Stimulated activated CD4-positive, alpha-beta T cell treated with anti-CD3 and anti-CD28 coated beads, Interleukin-12 subunit alpha, Interleukin-12 subunit beta, amount 100 ng/mL, for 48 hours (primary cell): ENCODE data around the gene CLBA1.
"Not testable (repeated sequence)": the region's sequence is repeated elsewhere in the genome, so short reads cannot be mapped to it uniquely, and the experiment has no call there.

Source experiments
- DNase-seq, 3 donors: peaks; one replicate each; pipeline ENCODE4 v3.0.0-alpha.2; 2020; ENCODE audit warnings: low read depth in 2 of 3, low spot score in 1 of 3

The CLBA1 gene

GRCh38 chr14:105022276-105022670 is 36.7 kb downstream of the CLBA1 start:
- no peak for DNase-seq

DNA sequence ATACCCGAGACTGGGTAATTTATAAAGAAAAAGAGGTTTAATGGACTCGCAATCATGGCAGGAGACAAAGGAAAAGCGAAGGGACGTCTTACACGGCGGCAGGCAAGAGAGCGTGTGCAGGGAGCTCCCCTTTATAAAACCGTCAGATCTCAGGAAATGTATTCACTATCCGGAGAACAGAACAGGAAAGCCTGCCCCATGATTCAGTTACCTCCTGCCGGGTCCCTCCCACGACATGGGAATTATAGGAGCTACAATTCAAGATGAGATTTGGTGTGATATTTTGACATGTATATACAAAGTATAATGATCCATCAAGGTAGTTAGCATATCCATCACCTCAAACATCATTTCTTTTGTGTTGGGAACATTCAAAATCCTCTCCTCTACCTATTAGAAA is 37.6 kb downstream of the CLBA1 start:
- DNase-seq, result no peak

DNA sequence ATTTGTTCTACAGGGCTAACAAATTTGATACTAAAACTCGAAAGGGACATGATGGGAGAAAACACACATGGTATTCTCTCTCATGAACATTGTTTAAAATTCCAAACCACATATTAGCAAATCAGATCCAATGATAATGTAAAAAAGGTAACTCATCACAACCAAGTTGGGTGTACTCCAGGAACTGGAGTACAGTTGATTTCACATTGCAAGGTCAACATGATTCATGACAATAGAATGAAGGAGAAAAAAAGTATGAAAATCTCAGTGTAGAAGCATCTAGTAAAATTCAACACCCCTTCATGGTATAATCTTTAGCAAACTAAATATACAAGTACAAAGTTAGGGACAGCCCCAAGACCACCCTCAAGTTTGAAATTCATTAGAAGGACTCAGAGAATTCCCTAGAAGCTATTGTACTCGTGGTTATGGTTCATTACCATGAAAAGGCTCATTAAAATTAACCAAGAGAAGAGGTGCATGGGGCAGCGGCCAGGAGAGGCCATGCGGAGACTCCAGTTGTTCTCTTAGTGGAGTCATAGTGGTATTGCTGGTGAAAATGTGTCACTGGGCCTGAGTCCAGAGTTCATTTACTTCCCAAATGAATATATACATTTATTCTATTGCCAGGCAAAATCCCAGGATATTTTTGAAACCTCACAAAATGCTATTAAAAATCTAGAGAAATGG is 38.3 kb downstream of the CLBA1 start:
- no peak for DNase-seq

DNA sequence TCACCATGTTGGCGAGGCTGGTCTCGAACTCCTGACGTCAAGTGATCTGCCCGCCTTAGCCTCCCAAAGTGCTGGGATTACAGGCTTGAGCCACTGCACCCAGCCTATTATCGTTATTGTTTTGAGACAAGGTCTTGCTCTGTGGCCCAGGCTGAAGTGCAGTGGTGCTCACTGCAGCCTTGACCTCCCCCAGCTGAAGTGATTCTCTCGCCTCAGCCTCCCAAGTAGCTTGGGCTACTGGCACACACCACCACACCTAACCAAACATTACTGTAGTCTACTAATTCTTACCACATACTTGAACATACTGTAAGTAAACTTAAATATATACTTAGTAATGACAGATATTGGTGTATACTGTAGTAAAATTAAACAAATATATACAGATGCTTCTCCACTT is 39.8 kb downstream of the CLBA1 start:
- DNase-seq, result no peak

DNA sequence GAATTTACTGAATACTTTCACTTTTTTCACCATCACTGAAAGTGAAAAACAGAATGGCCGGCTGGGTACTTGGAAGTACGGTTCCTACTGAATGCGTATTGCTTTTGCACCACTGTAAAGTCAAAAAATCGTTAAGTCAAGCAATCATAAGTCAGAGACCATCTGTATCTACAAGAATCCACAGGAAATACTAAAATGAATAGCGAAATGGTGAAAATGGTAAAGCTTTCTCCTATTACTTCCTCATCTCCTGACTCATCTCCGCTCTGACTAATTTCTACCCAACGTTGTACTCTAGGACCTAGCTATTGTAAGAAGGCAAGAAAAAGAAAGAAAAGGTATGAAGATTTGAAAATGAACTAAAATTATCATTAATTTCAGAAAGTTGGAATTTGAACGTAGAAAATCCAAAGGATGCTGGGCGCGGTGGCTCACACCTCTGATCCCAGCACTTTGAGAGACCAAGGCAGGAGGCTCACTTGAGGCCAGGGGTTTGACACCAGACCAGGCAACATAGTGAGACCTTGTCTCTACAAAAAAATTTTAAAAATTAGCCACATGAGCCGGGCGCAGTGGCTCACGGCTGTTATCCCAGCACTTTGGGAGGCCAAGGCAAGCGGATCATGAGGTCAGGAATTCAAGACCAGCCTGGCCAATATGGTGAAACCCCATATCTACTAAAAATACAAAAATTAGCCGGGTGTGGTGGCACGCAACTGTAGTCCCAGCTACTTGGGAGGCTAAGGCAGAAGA is 40.6 kb downstream of the CLBA1 start:
- no peak for DNase-seq

DNA sequence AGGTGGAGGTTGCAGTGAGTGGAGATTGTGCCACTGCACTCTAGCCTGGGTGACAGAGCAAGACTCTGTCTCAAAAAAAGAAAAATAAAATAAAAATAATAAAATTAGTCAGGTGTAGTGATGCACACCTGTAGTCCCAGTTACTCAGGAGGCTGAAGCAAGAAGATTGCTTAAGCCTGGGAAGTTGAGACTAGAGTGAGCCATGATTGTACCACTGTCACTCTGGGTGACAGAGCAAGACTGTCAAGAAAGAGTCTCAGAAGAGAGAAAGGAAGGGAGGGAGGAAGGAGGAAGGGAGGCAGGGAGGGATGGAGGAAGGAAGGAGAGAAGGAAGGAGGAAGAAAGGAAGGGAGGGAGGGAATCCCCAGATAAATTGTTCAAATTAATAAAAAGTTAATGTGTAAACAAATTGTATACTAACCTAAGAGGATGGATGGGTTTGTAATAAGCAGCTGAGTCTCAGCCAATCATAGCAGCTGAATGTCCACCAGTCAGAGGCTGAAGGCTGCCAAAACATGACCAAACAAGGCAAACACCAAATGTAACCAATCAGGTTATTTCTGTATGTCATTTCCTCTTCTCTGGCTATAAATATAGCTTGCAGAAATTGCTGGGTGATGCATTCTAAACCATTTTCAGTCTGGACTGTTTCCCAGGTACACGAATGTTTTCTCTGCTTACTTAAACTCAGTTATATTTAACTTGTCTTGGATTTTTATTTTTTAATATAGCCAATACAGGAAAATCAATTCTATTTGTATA is 41.4 kb downstream of the CLBA1 start:
- no peak for DNase-seq

DNA sequence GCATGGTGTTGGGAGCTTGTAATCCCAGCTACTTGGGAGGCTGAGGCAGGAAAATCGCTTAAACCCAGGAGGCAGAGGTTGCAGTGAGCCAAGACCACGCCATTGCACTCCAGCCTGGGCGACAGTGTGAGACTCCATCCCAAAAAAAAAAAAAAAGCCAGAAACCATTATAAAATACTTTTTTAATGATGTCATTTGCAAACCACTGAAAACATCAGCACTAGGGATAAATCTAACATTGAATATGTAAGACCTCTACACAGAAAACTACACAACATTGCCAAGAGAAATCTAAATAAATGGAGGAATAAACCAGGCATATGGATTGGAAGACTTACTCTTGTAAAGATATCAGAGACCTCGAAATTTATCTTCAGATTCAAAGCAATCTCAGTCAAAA is 42.1 kb downstream of the CLBA1 start:
- DNase-seq, result not testable (repeated sequence)

- no peak for DNase-seq
These were observed 42.8 kb downstream of the CLBA1 start for GRCh38 chr14:105028251-105028927.

GRCh38 chr14:105029402-105029801 is 43.8 kb downstream of the CLBA1 start:
- DNase-seq, result no peak

GRCh38 chr14:105030194-105030593 is 44.6 kb downstream of the CLBA1 start:
- DNase-seq, result no peak

DNA sequence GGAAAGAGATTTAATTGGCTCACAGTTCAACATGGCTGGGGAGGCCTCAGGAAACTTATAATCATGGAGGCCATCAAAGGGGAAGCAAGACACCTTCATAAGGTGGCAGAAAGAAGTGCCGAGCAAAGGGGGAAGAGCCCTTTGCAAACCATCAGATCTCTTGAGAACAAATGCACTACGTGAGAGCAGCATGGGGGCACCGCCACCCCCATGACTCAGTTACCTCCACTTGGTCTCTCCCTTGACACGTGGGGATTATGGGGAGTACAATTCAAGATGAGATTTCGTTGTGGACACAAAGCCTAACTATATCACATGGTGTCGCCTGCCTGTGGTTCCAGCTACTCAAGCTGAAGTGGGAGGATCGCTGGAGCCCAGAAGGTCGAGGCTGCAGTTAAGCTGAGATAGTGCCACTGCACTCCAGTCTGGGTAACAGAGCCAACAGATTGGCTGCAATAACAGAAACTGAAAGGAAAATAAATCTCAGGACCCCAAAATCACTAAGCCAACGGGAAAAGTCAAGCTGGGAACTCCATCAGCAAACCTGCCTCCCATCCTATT is 45.3 kb downstream of the CLBA1 start:
- no peak for DNase-seq

DNA sequence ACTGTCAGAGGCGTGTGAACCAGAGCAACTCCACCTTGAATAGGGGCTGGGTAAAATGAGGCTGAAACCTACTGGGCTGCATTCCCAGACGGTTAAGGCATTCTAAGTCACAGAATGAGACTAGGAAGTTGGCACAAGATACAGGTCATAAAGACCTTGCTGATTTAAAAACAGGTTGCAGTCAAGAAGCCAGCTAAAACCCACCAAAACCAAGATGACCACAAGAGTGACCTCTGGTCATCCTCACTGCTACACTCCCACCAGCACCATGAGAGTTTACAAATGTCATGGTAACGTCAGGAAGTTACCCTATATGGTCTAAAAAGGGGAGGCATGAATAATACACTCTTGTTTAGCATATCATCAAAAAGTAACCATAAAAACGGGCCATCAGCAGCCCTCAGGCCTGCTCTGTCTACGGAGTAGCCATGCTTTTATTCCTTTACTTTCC is 46.9 kb downstream of the CLBA1 start:
- DNase-seq, result not testable (repeated sequence)

GRCh38 chr14:105033412-105033900 is 47.9 kb downstream of the CLBA1 start:
- not testable (repeated sequence) for DNase-seq

- no peak for DNase-seq
These were observed 48.9 kb downstream of the CLBA1 start for GRCh38 chr14:105034315-105035039.

DNA sequence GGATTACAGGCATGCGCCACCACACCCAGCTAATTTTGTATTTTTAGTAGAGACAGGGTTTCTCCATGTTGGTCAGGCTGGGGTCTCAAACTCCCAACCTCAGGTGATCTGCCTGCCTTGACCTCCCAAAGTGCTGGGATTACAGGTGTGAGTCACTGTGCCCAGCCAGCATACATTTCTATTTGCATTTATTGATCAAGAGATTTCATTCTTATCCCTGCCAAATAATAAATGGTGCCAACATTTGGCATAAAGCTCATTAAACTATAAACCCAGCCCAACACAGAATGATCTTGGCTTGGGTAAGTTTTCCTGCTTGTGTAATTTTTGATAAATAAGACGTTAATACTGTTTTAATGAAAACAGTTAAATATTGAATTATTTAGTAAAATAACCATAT is 50.0 kb downstream of the CLBA1 start:
- DNase-seq, result not testable (repeated sequence)

DNA sequence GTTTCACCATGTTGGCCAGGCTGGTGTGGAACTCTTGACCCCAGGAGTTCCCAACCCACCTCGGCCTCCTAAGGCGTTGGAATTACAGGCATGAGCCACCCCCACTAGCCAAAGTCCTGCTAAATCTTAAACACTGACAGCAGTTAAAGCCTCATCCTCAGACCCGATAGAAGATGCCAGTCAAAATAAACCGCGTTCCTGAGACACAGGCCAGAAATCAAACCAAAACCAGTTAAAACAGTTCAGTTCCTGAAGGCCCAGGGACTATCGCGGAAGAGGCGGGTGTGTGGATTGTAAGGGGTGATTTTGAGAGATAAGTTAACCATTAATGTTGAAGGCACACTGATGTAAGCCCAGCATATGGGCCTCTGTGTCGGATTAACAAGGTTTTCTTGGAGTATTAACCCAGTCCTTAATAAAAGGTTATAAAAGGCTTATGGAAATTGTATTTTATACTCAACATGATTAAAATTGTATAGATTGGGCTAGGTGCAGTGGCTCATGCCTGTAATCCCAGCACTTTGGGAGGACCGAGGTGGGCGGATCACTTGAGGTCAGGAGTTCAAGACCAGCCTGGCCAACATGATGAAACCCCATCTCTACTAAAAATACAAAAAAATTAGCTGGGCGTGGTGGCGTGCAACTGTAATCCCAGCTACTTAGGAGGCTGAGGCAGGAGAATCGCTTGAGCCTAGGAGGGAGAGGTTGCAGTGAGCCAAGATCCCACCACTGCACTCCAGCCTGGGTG is 54.0 kb downstream of the CLBA1 start:
- DNase-seq, result no peak

DNA sequence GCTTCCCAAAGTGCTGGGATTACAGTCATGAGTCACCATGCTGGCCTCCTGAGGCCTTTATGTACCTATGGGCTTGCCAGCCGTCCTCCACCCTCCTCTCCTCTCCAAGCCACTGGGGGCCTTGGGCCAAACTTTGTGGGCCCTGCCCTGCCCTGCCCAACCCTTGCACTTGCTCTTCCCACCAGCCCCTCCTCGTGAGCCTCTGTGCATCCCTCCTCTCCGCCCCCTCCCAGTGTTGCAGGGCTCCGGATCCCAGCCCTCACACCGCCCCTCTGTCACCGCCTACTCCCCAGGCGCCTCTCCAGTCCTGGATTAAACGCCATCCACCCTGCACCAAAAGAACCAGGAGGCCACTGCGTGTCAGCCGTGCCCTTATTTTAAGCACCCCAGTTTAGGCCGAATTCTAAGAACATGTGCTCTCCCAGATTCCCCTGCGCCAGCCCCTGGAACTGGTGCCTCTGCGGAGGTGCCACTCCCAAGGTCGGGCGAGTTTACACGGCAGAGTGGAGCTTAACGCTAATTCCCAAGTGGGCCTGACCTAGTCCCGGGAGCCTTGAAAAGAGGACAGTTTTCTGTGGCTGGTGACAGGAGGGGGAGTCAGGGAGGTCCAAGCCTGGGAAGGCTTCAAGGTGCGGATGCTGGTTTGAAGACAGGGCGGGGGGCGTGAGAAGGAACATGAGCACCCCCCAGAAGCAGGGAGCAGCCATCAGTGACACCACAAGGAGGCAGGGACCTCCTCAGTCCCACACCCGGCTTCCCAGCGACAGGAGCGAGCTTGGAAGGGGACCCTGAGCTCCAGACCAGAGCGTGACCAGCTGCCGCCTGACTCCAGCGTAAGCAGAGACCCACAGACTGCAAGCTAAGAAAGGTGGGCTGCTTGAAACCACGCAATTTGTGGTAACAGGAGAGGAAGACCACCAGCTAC is 56.5 kb downstream of the CLBA1 start:
- no peak for DNase-seq

DNA sequence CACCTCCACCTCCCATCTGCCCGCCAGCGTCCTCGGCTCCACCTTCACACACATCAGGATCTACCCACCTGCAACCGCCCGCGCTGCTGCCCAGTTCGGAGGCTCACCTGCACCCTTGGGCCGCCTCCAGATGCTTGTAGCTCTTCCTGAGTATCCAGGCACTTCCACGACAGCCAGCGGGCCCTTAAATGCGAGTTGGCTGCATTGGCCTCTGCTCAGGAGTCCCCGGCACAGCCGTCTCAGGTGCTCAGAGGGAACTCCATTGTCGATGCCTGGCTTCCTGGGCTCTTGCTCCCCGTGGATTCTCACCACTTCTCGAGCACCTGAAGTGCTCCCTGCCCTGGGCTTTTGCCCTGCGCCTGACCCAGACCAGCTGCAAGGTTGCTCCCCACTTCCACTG is 57.2 kb downstream of the CLBA1 start:
- DNase-seq, result no peak
